HG02798 (cell line): ENCODE results near the gene XRCC3.

Experiments
- ATAC-seq: cut with Tn5 transposase; IDR thresholded peaks from one replicate; pipeline ENCODE4 v1.9.1; 2021; ENCODE audit warnings: mild to moderate bottlenecking; ENCODE audit not compliant: unreplicated experiment, poor library complexity

Gene XRCC3

DNA sequence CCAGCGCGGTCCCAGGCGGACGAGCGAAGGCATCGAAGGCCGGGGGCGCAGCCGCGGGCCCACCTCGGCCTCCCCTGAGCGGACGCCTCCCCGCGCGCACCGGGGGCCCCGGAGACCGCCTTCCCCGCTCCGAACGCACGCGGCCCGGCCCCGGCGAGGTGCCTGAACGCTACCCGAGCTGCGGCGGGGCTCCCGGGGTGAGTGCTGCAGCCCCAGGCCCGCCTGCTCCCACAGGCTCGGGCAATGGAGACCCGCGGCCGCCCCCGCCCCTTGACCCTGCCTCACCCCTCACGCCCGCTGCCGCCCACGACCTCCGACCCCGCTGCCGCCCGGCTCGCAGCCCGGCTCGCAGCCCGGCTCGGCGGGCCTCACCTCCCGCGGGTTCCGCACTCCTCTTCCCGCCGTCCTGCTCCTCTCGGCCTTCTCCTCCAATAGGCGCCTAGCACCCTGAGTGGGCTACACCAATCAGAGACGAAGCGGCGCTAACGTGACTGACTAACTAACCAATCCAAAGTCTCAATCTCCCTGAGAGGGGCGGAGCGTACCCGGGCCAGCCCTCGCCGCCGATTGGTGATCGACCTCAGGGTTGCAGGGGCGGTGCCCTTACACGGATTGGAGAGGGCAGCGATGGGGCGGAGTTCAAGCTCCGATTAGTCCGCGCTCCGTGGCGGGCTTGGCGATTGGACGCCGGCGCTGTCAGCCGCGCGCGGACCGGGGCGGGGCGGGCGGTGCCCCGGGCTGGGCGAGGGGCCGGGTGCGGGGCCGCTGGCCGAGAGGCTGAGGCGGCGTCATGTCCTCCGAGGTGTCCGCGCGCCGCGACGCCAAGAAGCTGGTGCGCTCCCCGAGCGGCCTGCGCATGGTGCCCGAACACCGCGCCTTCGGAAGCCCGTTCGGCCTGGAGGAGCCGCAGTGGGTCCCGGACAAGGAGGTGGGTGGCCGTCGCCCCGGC is at the start of gene XRCC3, which contains the start of gene ZFYVE21:
TSS of gene XRCC3 (minus strand) at position 400 of the 949 bp plus-strand sequence. CDS start 4,364 bp downstream, outside the sequence.
TSS of gene ZFYVE21 (plus strand) at position 759 of the 949 bp plus-strand sequence. CDS start at position 791, 32 bp downstream.
- ATAC-seq: peak; percentile 96

DNA sequence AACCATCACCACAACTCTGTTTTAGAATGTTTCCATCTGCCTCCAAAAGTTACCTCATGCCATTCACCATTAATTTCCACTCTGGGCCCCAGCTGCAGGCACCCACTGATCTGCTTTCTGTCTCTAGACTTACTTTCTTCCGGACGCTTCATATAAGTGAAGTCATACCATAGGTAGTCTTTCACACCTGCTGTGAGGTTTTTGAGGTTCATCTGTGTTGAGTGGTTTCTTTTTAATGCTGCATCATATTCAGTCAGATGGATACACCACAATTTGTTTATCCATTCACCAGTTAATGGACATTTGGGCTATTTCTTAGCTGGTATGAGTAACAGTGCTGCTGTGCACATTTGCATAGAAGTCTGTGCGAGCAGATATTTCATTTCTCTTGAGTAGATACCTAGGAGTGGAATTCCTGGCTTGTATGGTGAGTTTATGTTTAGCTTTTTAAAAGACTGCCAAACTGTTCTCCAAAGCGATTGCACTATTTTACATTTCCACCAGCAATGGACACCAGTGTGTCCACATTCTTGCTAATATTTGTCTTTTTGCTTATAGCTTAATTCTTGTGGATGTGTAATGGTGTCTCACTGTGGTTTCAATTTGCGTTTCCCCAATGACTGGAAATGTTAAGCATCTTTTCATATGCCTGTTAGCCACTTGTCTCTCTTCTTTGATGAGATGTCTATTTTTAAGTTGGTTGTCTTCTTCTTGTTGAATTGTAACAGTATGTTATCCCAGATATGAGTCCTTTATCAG is 48.7 kb upstream of the XRCC3 start:
- peak; percentile 80 for ATAC-seq

DNA sequence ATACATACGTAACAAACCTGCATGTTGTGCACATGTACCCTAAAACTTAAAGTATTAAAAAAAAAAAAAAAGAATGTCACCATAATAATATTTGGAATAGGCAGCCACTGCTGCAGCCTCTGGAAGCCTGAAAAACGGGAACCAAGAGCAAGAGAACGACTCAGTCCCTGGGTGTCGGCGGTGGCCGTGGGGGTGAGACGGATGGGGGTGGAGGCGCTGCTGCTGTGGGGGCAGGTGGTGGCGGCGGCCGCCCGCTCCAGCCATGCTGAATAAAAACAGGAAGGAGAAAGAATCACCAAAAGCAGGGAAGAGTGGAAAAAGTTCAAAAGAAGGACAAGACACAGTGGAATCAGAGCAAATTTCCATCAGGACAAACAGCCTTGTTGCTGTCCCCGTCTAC is 47.3 kb upstream of the XRCC3 start:
- ATAC-seq: no peak

DNA sequence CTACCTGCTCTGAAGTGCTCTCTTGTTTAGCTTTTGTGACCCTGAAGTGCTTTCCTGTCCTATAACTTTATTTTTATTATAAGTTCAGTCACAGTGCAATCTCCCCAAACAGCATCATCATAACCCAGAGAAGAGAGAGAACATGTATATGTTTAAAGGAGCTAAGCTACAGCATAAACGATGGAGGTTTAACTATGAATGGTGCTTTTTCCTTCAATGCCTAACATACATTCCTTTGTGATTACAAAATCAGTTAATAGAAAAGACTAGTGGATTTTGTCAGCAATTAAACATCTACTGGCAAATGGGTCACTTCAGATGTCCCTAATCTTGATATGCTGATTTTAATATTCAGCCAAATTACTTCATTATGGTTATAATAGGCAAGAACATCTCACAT is 46.8 kb upstream of the XRCC3 start:
- ATAC-seq: no peak

DNA sequence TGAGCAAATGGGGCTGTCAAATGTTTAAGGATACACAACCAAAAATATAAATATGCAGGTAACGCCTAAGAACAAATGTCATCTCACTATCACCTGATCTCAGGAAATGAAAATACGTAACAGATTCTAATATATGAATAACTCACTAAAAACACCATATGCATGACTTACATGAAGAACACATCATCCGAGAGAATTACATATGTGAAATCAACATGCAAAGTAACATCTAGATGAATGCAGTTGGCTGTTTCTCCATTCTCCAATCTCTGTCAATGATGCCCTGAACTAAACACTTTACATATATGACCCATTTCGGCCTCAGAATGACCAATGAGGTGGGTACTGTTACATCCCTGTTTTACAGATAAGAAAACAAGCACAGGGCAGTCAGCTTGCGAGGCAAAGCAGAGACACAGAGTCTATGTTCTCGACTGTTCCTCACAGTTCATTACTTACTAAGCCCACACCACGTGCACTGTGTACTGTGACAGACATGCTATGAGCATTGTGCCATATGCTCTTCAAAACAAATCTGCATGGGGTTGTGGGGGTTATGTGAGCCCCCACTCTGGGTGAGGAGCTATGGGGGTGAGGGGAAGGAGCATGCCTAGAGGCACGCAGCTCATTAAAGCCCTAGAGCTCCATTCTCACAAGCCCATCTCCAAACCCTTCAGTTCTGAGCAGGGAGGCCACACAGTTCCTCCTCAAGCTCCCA is 43.0 kb upstream of the XRCC3 start:
- ATAC-seq: no peak

DNA sequence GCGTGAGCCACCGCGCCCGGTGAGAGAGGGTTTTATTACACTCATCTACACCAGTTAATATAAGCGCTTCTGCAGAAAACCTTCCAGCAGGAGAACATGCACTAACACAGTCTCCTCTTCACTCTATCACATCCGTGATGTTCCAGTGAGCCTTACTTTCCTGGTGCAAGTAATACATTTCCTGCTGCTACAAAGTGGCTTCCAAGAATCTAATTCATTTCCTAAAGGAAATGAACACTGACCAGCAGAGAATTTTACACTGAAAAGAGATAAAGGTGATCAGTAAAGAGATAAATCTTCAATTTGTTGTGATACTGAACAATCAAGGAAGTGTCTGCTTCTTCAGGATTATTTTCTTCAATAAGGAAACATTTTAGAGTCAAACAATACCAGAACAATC is 39.8 kb upstream of the XRCC3 start:
- no peak for ATAC-seq

DNA sequence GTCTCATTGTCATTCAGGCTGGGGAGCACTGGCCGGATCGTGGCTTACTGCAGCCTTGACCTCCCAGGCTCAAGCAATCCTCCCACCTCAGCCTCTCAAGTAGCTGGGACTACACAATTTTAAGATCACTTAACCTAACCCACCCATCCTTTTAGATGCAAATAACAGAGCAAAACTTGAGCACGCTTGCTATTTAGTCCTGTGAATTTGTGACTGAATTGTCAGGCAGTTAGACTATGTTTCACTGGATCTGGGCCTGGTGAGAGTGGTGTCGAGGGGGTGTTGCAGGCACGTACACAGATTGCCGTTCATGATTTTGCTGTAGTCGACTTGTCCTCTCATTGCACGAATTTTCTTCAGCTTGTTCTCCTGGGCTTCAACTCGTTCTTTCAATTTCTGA is 38.5 kb upstream of the XRCC3 start:
- ATAC-seq: no peak

DNA sequence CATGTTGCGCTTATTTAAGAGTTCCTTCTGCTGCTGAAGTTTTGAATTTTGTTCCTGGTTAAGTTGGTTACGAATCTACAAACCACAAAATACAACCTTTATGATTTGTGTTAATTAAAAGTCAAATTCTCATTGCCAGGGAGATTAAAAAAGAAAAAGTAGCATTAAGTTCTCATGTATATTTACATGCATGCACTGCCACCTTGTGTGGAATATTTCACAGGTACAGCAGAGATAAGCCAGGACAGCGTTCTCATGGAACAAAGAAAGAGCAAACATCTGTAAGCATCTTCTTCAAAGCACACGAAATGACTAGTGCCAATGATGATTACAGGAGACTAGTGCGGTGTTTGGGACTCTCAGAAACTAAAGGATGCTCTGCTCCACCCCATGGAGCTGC is 34.6 kb upstream of the XRCC3 start:
- no peak for ATAC-seq

DNA sequence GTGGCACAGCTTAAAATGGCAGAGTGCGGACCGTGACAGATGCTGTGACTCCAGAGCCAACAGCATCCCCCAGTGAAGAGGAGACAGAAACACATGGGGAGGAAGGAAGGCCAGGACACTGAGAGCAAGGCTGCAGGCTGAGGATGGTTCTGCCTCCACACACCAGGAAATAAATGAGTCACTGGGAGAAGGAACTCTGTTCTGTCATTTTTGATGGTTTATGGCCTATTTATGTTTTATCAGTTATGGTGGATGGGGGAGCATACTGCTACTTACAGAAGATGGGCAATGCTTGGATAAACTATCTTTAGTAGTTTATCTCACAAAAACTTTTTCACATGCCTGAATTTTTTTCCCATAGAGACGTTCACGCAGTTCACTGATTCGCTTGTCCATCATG is 34.2 kb upstream of the XRCC3 start:
- no peak for ATAC-seq

DNA sequence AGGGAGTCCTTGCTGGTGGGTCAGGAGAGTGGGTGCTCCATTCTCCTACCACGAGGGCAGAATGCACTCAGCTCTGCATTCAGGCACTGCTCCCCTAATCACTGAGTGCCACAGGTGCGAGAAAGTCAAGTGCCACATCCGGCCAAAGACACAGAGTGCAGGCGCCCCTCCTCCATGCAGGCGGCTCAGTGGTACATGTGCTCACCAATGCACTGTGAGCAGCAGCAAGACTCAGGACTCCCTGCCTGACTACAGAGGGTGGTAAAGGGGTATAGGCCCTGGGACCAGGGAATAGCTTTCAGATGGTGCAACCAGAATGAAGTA is 33.2 kb upstream of the XRCC3 start:
- ATAC-seq: no peak

DNA sequence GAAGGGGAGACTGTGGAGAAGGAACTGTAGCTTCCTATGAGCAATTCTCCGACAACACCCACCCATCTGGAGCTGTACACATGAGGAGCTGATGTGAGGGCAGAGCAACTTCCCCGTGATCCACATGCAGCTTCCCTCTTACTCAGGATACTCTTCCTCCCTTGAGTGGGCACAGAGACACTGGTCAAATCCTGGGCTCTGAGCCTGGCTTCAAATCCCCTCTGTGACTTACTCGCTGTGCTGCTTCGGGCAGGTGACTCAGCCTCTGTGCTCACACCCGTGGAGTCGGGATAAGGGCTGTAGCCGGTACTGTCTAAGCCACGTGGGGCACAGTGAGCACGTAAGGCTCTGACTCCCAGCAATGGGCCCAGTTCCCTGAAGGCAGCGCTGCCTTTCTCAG is 31.4 kb upstream of the XRCC3 start:
- no peak for ATAC-seq

DNA sequence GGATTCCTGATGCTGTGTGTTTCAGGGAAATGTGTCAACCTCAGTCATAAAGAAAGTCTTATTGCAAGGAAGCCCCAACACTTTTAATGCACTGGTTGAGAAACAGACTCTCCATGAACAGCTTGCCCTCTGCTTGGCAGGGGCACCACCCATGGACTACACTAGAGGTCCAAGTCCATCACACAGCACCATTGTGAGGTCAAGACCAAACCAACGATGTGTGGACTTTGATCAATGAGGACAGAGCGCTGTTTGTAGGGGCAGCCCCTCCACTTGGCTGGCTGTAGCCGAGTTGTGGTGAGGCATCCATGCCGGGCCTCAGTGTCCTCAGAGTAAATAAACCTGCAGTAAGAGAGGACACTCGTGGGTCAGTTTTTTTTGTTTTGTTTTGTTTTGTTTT is 30.2 kb upstream of the XRCC3 start:
- no peak for ATAC-seq

DNA sequence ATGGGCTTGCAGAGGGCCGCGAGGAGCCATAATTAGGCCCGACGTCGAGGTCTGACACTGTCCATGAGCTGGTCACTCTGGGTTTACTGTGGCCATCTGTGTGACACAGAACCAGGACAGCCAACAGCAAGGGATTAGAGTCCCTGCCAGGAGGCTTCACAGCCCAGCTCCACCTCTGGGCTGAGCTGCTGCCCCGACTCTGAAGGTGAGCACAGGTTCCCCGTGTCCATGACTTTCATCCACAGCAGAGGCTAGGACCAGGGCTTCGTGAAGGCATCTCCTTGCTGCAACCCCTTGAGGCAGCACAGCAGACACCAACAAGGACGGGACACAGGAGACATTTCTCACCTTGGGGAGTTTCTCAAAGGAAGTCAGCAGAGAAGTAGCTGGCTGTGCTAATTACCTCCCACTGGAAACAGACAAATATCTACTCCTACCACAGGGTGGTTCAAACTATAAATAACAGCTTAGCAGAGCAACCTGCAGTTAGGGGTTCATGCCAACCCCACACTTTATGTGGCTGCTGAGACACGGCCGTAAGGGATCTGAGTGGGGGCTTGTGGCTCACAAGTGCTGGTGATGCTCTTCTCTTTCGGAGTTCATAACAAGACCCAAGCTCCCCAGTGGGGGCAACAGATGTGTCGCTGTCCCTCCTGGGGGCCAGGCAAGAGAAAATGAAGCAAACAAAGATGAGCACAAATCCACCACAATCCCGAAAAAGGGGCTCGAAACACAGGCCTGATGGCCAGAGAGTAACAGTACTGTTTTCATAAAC is 29.6 kb upstream of the XRCC3 start:
- ATAC-seq: no peak

DNA sequence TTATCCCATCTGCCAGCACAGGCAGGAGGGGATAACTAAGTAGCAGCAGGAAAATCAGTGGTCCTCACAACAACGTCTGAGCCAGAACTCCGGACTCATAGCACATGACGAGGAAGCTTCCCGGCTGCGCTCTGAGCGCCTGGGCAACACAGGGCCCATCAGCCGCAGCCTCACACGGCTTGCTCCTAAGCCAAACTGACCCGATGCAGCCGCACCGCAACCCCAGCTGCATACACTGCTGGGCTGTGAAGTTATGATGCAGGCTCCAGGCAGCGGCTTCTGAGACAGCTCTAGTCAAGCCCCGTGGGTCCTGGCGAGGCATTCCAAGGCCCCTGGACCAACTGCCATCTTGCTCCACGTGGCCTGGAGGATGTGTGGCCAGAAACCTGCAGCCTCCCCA is 28.4 kb upstream of the XRCC3 start:
- no peak for ATAC-seq

DNA sequence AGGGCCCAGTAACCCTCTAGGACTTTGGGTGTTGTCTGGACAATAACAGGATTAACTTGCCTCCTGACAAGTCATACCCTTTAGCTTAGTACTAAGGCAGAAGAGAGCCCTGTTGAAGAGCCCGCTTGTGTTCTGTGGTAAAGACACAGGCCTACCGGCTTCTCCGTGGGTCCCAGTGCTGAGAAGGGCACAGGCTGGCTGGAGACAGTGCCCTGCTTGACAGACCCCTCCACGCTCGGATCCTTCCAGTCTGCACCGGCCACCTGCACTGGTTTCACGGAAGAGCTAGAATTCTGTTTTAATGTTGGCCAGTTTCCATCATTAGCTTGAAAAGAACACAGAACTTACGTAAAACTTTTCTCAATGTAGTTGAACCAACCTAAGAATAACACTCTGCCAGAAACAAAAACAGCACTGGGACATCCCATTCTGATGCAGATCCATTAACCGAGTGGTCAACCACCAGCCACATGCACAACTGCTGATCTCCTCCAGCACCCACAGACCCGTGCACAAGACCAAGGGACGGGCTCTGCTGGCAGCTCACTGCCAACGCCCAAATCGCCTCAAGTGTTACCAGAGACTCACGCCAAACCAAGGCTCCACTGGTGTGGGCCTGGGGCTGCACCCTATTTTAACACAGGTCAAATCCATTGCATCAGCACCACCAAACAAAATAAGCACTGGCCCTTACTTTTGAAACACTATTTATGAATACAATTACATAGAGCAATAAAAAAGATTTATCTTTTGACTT is 27.4 kb upstream of the XRCC3 start:
- no peak for ATAC-seq

DNA sequence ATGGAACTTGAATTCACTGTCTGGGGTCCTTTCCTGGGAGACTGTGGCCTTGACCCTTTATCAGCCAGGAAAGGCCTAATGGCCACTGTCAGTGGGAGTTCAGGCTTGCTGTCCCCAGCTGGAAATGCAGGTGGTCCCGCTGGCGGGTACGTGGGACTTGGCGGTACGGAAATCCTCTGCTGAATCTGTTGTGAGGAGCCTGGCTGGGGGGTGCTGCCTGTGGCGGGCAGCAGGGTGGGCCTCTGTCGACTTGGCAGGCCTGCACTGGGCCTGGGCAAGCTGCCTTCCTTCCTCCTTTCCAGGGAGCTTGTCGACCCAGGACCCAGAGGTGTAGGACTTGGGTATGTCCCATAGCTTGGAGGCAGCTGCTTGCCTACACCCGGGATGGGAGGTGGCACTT is 26.6 kb upstream of the XRCC3 start:
- ATAC-seq: no peak

DNA sequence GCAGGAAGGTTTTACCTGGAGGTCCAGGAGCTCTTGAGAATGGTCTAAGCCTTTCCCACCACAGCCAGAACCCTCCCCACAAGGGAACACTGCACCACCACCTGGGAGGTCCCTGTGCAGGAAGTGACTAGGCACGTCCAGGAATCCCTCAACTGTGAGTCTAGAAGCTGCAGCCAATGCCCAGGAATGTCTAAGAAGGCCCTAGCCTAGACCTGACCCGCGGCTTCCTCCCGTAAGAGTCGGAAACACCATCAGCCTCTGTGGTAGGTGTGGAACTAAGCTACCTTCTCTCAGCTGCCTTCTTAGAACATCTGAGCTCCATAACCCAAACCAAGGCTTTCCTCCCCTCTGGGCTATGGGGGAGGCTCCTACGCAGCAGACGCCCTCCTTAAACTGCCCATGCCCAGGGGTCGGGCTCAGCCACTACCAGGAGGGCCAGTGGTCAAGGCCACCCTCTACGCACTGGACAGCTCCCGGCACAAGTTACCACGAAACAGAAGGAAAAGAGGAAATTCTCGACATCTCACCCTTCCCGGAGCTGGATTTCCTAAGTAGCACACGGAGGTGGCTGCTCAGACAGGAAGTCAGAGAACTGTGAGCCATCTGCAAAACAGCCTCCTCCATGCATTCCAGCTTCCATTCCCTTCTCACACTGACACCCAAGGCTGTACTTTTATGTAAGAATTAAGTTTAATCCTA is 25.9 kb upstream of the XRCC3 start:
- no peak for ATAC-seq

DNA sequence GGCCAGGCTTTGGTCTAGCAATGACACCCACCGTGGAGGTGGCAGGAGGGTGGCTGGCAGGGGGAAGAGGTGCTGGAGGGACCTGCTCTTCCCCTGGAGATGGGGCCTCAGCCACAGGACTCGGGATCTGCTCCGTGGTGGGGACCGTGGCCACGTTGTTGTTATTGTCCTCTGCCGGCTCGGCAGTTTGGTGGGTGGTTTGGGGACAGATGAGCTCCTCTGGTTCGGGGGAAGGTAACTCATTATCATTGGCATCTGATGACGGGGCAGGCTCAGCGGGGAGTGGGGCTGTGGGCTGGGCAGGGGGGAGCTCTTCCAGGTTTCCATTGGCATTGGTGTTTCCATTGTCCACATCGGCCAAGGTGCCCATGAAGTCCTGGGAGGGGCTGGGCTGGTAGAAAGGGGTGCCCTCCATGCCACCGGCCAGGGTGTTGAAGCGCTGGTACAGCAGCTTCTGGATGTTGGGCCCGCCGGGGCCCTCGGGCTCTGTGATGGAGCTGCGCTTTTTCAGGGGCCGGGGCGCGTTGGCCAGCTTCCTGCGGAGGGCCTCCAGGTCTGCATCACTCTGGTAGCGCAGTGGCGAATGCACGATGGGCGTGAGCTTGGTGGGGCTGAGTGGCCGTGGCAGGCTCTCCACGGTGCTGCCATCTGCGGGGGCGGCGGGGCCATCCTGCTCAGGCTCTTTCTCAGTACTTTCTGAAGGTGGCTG is 24.7 kb upstream of the XRCC3 start:
- ATAC-seq: no peak
